ENCODE data around the gene GRIA4. TPM values are rescaled to one million over a fixed set of nuclear protein-coding genes. Genes with fewer than 3 reads are reported as not detected.

GRIA4 gene
- total RNA-seq, 4 donors from 2014 or later: 37.2 TPM; not detected in 3

- no peak overlapping the region for H3K4me3 ChIP-seq
- no peak for TF ChIP-seq POLR2A (IDR thresholded peaks at IDR 0.05)
- no peak for TF ChIP-seq CTCF (IDR thresholded peaks at IDR 0.05)
- H3K27me3 ChIP-seq: no peaks in the 10 kb centered on the region
- H3K27ac ChIP-seq: no peak overlapping the region
- no peaks in the 10 kb centered on the region for H3K4me1 ChIP-seq
- H3K36me3 ChIP-seq: no peaks in the 10 kb centered on the region
- intact Hi-C loops (cut with DNase I; ENCODE audit: low total_unique reads): no loop called here
- no peaks in the 10 kb centered on the region for H3K9me3 ChIP-seq
- DNase-seq: no peak
Measured at GRCh38 chr11:105705786-105706530, 96.1 kb downstream of the GRIA4 start.

GRCh38 chr11:105713106-105713505 lies 103.2 kb downstream of the GRIA4 start:
- intact Hi-C loops (cut with DNase I; ENCODE audit: low total_unique reads): no loop called here
- TF ChIP-seq CTCF (IDR thresholded peaks at IDR 0.05) (no peak), POLR2A (IDR thresholded peaks at IDR 0.05) (no peak)
- Histone ChIP-seq H3K36me3 (no peaks in the 10 kb centered on the region), H3K27me3 (no peaks in the 10 kb centered on the region), H3K27ac (no peak overlapping the region), H3K4me3 (no peak overlapping the region), H3K9me3 (no peaks in the 10 kb centered on the region), H3K4me1 (no peaks in the 10 kb centered on the region)
- no peak for DNase-seq

GRCh38 chr11:105713696-105714095 lies 103.8 kb downstream of the GRIA4 start:
- H3K27me3 ChIP-seq: no peaks in the 10 kb centered on the region

GRCh38 chr11:105718641-105719040 lies 108.8 kb downstream of the GRIA4 start:
- TF ChIP-seq POLR2A (IDR thresholded peaks at IDR 0.05) (no peak), CTCF (IDR thresholded peaks at IDR 0.05) (no peak)
- DNase-seq: no peak
- intact Hi-C loops (cut with DNase I; ENCODE audit: low total_unique reads): no loop called here
- H3K4me1 ChIP-seq: no peaks in the 10 kb centered on the region
- no peak overlapping the region for H3K4me3 ChIP-seq
- H3K27ac ChIP-seq: no peak overlapping the region
- no peaks in the 10 kb centered on the region for H3K36me3 ChIP-seq
- H3K27me3 ChIP-seq: no peaks in the 10 kb centered on the region
- H3K9me3 ChIP-seq: no peaks in the 10 kb centered on the region

More at GRCh38 chr11:105713696-105714095, 103.8 kb downstream of the GRIA4 start:
- Histone ChIP-seq H3K9me3 (no peaks in the 10 kb centered on the region), H3K36me3 (no peaks in the 10 kb centered on the region), H3K4me3 (no peak overlapping the region), H3K27ac (no peak overlapping the region), H3K4me1 (no peaks in the 10 kb centered on the region)
- no peak for DNase-seq
- TF ChIP-seq CTCF (IDR thresholded peaks at IDR 0.05): no peak
- TF ChIP-seq POLR2A (IDR thresholded peaks at IDR 0.05): no peak
- intact Hi-C loops (cut with DNase I; ENCODE audit: low total_unique reads): no loop called here

GRCh38 chr11:105719073-105719822 lies 109.4 kb downstream of the GRIA4 start:
- Histone ChIP-seq H3K27ac (no peak overlapping the region), H3K4me1 (no peaks in the 10 kb centered on the region), H3K9me3 (no peaks in the 10 kb centered on the region), H3K4me3 (no peak overlapping the region), H3K27me3 (no peaks in the 10 kb centered on the region), H3K36me3 (no peaks in the 10 kb centered on the region)
- intact Hi-C loops (cut with DNase I; ENCODE audit: low total_unique reads): no loop called here
- DNase-seq: no peak
- TF ChIP-seq CTCF (IDR thresholded peaks at IDR 0.05) (no peak), POLR2A (IDR thresholded peaks at IDR 0.05) (no peak)

Data from uterus (tissue), 4 donors.